ENCODE measurements around the gene MCCD1. TPM values are rescaled to one million over a fixed set of nuclear protein-coding genes. Genes with fewer than 3 reads are reported as not detected.

Gene MCCD1
- total and polyA plus RNA-seq, 2 experiments from 2014 or later, result not detected

GRCh38 chr6:31556307-31556706 lies 27.5 kb downstream of the MCCD1 start (continued):
- TF ChIP-seq CTCF (conservative IDR thresholded peaks at IDR 0.05; ENCODE audit: low read depth in 2 of 2) (no peak), CREB1 (CRISPR knock-in tag; IDR thresholded peaks at IDR 0.05; ENCODE audit: low read depth) (no peak), STAT1 (IDR thresholded peaks at IDR 0.05; ENCODE audit: unreplicated experiment) (no peak), ZNF114 (CRISPR knock-in tag; IDR thresholded peaks at IDR 0.05) (no peak)

GRCh38 chr6:31557443-31558317 lies 28.9 kb downstream of the MCCD1 start:
- peaks cover 18% of the 10 kb centered on the region for H3K4me1 Mint-ChIP-seq
- H3K4me3 Mint-ChIP-seq, result no peak overlapping the region
- Histone ChIP-seq H3K36me3 (ENCODE audit: insufficient read depth) (no peaks in the 10 kb centered on the region), H3K27me3 (ENCODE audit: insufficient read depth) (no peaks in the 10 kb centered on the region), H3K79me2 (replicated peaks; ENCODE audit: insufficient read depth) (no peaks in the 10 kb centered on the region), H3K4me2 (no peak overlapping the region), H4K20me1 (replicated peaks; ENCODE audit: insufficient read depth) (no peaks in the 10 kb centered on the region), H3K4me3 (no peak overlapping the region), H2AFZ (no peak overlapping the region), H3F3A (replicated peaks; ENCODE audit: low read depth) (no peaks in the 10 kb centered on the region), H3K9me2 (ENCODE audit: insufficient read depth) (no peaks in the 10 kb centered on the region), H3K4me1 (ENCODE audit: insufficient read depth) (peaks cover 3% of the 10 kb centered on the region; the same call in 1 of the 2 replicates), H3K27ac (ENCODE audit: low read depth) (no peak overlapping the region)
- DNase-seq (ENCODE audit: low spot score), result no peak
- peaks cover 3% of the 10 kb centered on the region for H3K27me3 Mint-ChIP-seq (ENCODE audit: insufficient read depth, low read depth, poor library complexity)
- no peak for ATAC-seq
- no peaks in the 10 kb centered on the region; the same call in 2 of the 3 replicates for H3K9me3 Mint-ChIP-seq
- H3K27ac Mint-ChIP-seq, result no peak overlapping the region
- H3K36me3 Mint-ChIP-seq (ENCODE audit: low read depth), result peaks cover 27% of the 10 kb centered on the region
- TF ChIP-seq STAT1 (IDR thresholded peaks at IDR 0.05; ENCODE audit: unreplicated experiment) (no peak), ZNF331 (CRISPR knock-in tag; IDR thresholded peaks at IDR 0.05; ENCODE audit: low read depth) (no peak), JUNB (IDR thresholded peaks at IDR 0.05; ENCODE audit: unreplicated experiment) (no peak), ZNF114 (CRISPR knock-in tag; IDR thresholded peaks at IDR 0.05) (no peak), ETS1 (IDR thresholded peaks at IDR 0.05) (no peak), EZH2phosphoT487 (IDR thresholded peaks at IDR 0.05; ENCODE audit: unreplicated experiment) (no peak), EZH2 (IDR thresholded peaks at IDR 0.05; ENCODE audit: low read depth, unreplicated experiment) (no peak), CREB1 (CRISPR knock-in tag; IDR thresholded peaks at IDR 0.05; ENCODE audit: low read depth) (no peak), NANOG (IDR thresholded peaks at IDR 0.05; ENCODE audit: borderline replicate concordance) (no peak), REST (IDR thresholded peaks at IDR 0.05; ENCODE audit: unreplicated experiment) (no peak), POLR2AphosphoS5 (IDR thresholded peaks at IDR 0.05; ENCODE audit: low read depth) (no peak)

All from GM23338 (cell line).